GM18505 (cell line): ENCODE data around the gene PNMA1.
A peak's percentile ranks its signal among the peaks of the same experiment; 100 is the strongest.

Experiments
- ATAC-seq: cut with Tn5 transposase; IDR thresholded peaks from one replicate; pipeline ENCODE4 v1.9.1; 2021; ENCODE audit not compliant: unreplicated experiment
- POLR2A ChIP-seq: IDR thresholded peaks from 4 replicates; pipeline ENCODE4 v1.6.1; 2011; ENCODE audit warnings: borderline replicate concordance; ENCODE audit not compliant: insufficient read depth, insufficient read length; ENCODE audit errors: extremely low read depth

PNMA1 gene

GRCh38 chr14:73755434-73756014, 41.3 kb upstream of the PNMA1 start:
- ATAC-seq: no peak
- peak; percentile 18 for TF ChIP-seq POLR2A

- no peak for TF ChIP-seq POLR2A
- no peak for ATAC-seq
Measured at GRCh38 chr14:73754911-73755360, 40.8 kb upstream of the PNMA1 start.

GRCh38 chr14:73753887-73754795, 40.0 kb upstream of the PNMA1 start:
- TF ChIP-seq POLR2A: peak; percentile 68
- peak; percentile 31 for ATAC-seq

GRCh38 chr14:73753124-73753886, 39.1 kb upstream of the PNMA1 start:
- no peak for ATAC-seq
- TF ChIP-seq POLR2A: no peak

GRCh38 chr14:73752297-73752992, 38.3 kb upstream of the PNMA1 start:
- no peak for ATAC-seq
- TF ChIP-seq POLR2A: no peak

GRCh38 chr14:73751157-73751691, 37.0 kb upstream of the PNMA1 start:
- TF ChIP-seq POLR2A: no peak
- no peak for ATAC-seq

GRCh38 chr14:73750531-73750901, 36.3 kb upstream of the PNMA1 start:
- TF ChIP-seq POLR2A: no peak
- no peak for ATAC-seq

GRCh38 chr14:73749706-73750530, 35.7 kb upstream of the PNMA1 start:
- ATAC-seq: no peak

GRCh38 chr14:73748858-73749357, 34.7 kb upstream of the PNMA1 start:
- ATAC-seq: no peak
- TF ChIP-seq POLR2A: no peak

More at GRCh38 chr14:73749706-73750530, 35.7 kb upstream of the PNMA1 start:
- no peak for TF ChIP-seq POLR2A

- no peak for TF ChIP-seq POLR2A
- no peak for ATAC-seq
Measured at GRCh38 chr14:73747379-73748211, 33.4 kb upstream of the PNMA1 start.
